ENCODE data around the gene DZIP3.

The DZIP3 gene

DNA sequence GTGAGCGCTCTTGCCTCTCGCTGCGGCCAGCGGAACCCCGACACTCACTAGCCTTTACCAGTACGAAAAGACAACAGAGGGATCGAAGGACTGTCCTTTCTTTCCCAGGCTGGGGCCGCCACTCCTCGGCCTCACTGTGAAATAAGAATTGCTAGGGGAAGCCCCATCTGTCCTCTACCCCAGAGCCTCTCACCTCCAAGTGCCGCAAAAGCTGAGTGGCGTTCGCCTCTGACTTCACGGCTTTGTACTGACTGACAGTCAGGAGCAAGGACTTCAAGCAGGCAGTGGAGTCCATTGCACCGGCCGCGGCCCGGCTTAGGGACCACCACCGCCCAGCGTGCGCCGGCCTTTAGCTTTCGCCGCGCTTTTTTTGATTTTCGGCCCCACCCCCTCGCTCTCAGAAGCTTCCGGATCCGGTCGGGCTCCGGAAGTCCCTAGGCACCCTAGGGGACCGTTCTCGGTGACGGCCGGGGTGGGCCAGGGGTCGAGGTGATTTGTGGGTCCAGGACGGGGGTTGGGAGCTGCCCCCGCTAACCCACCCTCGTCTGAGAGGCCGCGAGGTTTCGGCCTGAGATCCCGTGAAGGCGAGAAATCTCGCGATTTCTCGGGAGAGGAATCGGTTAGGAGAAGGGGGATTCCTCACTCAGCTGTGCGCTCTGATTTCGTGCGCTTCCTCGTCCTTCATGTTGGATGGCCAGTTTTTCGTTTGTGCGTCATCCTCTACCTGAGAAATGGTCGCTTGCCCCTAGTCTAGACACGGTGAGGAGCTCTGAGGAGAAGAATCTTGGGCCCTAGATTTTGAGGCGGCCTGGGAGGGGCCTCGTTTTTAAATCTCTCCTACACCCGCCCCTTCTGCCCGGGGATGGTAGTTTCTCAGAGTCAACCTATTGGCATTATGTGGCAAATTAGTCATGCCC is at the start of gene DZIP3, which contains the start of gene CIP2A:
Gene DZIP3, plus strand, starts transcription at position 642 of the 917 bp plus-strand sequence. CDS start 15,685 bp downstream, outside the sequence.
Gene CIP2A, minus strand, starts transcription at position 358 of the 917 bp plus-strand sequence. Its CDS starts 63 bp downstream, at position 295.
- TF ChIP-seq, protein P1, sequence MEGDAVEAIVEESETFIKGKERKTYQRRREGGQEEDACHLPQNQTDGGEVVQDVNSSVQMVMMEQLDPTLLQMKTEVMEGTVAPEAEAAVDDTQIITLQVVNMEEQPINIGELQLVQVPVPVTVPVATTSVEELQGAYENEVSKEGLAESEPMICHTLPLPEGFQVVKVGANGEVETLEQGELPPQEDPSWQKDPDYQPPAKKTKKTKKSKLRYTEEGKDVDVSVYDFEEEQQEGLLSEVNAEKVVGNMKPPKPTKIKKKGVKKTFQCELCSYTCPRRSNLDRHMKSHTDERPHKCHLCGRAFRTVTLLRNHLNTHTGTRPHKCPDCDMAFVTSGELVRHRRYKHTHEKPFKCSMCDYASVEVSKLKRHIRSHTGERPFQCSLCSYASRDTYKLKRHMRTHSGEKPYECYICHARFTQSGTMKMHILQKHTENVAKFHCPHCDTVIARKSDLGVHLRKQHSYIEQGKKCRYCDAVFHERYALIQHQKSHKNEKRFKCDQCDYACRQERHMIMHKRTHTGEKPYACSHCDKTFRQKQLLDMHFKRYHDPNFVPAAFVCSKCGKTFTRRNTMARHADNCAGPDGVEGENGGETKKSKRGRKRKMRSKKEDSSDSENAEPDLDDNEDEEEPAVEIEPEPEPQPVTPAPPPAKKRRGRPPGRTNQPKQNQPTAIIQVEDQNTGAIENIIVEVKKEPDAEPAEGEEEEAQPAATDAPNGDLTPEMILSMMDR (IDR thresholded peaks at IDR 0.05; ENCODE audit: control insufficient read depth, insufficient read depth, low read depth, low read length, missing control alignments): no peak
- peak; percentile 58 for DNase-seq (ENCODE audit: low read depth)
- H3K4me3 ChIP-seq (ENCODE audit: control insufficient read depth, low read depth, low read length): peak within 1 kb of the TSS; percentile 98

DNA sequence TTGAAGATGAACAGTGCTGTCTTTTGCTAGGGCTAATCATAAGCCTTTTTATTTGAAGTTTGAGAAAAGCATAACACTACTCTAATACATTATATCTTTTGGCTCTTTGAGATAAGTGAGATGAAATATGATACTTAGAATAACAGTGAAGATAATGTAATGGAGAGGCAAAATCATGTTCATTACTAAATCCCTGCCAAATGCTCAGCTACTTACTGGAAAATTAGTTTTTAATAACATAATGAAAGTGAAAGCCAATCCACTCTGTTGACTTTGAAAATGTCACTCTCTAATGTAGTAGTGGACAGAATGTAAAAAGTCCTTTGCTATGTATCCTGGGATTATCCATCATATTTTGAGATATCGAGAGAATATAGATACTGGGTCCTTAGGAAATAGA is 43.3 kb upstream of the DZIP3 start:
- TF ChIP-seq, protein P1 (IDR thresholded peaks at IDR 0.05; ENCODE audit: control insufficient read depth, insufficient read depth, low read depth, low read length, missing control alignments): no peak
- no peak for DNase-seq (ENCODE audit: low read depth)

DNA sequence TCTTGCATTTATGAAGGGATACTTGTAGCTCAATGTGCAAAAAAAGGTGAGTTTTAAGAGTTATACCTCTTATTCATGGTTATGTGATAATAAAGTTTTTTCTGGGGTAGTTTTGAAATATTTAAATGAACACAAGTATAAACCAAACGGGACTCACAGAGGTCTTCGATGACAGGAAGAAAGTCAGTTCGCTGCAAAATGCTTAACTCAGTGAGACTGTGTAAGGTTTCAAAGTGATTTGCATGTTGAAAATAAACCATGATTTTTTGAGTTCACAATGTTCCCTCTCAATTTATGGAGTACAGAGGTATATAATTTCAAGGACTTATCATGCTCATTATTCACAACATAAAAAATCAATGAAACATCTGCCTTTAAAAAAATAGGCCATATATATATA is 42.8 kb upstream of the DZIP3 start:
- TF ChIP-seq, protein P1 (IDR thresholded peaks at IDR 0.05; ENCODE audit: control insufficient read depth, insufficient read depth, low read depth, low read length, missing control alignments): no peak
- H3K4me3 ChIP-seq (ENCODE audit: control insufficient read depth, low read depth, low read length): no peak overlapping the region
- no peak for DNase-seq (ENCODE audit: low read depth)

More for the DNA sequence above, 43.3 kb upstream of the DZIP3 start:
- H3K4me3 ChIP-seq (ENCODE audit: control insufficient read depth, low read depth, low read length): no peak overlapping the region

DNA sequence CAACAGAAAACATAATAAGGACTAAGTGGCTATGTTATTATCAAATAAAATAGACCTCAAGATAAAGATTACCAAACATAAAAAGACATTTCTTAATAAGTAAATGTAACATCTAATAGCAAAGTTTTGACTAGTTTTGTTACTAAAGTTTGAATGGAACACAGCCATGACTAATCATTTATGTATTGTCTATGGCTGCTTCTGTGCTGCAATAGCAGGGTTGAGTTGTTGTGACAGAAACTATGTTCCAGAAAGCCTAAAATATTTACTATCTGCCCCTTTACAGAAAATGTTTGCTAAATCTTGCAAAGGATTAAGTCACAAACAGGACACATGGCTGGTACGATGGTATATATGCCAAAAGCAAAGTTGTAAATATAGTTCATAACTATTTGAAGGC is 41.2 kb upstream of the DZIP3 start:
- TF ChIP-seq, protein P1 (IDR thresholded peaks at IDR 0.05; ENCODE audit: control insufficient read depth, insufficient read depth, low read depth, low read length, missing control alignments): no peak
- no peak for DNase-seq (ENCODE audit: low read depth)
- H3K4me3 ChIP-seq (ENCODE audit: control insufficient read depth, low read depth, low read length): no peak overlapping the region

DNA sequence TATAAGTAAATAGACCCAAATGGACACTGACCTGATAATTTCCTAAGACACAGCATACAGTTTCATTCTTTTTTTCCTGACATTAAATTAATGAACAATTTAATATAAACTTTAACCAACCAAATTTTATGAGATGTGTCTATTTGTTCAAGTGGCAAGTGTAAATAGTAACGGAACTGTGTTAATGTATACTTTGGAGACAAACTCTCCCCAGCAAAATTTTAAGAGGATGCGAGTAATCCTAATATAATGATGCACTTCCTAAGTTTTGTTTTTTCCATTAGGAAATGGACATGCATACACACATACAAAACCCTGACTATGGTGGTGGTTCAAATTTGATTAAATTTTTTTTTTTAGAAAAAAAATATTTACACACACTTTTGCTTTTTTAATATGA is 40.6 kb upstream of the DZIP3 start:
- TF ChIP-seq, protein P1 (IDR thresholded peaks at IDR 0.05; ENCODE audit: control insufficient read depth, insufficient read depth, low read depth, low read length, missing control alignments): no peak
- H3K4me3 ChIP-seq (ENCODE audit: control insufficient read depth, low read depth, low read length): no peak overlapping the region
- DNase-seq (ENCODE audit: low read depth): no peak

DNA sequence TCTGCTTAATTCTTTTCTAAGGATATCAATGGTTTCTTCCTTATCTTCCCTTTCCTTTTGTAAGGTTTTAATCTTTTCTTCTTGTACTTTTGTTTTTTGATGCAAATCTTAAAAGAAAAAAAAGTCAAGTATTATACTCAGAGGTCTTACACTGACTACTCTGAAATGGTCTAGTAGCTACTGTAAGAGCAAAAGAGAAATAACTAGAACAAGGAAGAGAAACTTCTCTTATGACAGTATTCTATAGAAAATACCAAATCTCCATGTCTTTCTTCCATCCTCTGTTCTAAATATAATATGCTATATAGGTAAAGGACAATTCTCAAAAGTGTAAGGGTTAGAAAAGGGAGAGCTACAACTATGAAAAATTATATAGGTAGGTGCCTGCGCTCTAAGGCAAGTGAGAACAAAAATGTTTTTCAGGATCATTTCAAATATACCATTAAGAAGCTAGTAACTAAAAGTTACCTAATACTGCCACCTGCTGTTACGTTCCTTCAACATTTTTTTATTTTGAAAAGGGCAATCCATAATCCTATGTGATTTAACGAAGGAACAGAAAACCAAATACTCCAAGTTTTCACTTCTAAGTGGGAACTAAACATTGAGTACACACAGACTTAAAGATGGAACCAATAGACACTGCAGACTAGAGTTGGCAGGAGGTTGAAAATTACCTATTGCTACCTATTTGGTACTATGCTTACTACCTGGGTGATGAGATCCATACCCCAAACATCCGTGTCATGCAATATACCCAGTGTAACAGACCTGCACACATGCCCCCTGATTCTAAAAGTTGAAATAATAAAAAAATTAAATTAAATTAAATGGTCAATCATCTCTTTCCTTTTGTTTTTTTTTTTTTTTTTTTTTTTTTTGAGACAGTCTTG is 37.0 kb upstream of the DZIP3 start:
- peak; percentile 24 for DNase-seq (ENCODE audit: low read depth)
- no peak overlapping the region for H3K4me3 ChIP-seq (ENCODE audit: control insufficient read depth, low read depth, low read length)
- TF ChIP-seq, protein P1 (IDR thresholded peaks at IDR 0.05; ENCODE audit: control insufficient read depth, insufficient read depth, low read depth, low read length, missing control alignments): peak; percentile 29
